Erythroblast (primary cell): ENCODE measurements around the gene VSX1.

Experiments used
- GATA1 ChIP-seq: IDR thresholded peaks from 2 replicates; pipeline ENCODE4 v1.6.1; 2011; ENCODE audit warnings: low read depth, mild to moderate bottlenecking, control low read depth, low read length, moderate library complexity
- POLR2A ChIP-seq: IDR thresholded peaks from 2 replicates; pipeline ENCODE4 v1.6.1; 2011; ENCODE audit warnings: mild to moderate bottlenecking, low read length

DNA sequence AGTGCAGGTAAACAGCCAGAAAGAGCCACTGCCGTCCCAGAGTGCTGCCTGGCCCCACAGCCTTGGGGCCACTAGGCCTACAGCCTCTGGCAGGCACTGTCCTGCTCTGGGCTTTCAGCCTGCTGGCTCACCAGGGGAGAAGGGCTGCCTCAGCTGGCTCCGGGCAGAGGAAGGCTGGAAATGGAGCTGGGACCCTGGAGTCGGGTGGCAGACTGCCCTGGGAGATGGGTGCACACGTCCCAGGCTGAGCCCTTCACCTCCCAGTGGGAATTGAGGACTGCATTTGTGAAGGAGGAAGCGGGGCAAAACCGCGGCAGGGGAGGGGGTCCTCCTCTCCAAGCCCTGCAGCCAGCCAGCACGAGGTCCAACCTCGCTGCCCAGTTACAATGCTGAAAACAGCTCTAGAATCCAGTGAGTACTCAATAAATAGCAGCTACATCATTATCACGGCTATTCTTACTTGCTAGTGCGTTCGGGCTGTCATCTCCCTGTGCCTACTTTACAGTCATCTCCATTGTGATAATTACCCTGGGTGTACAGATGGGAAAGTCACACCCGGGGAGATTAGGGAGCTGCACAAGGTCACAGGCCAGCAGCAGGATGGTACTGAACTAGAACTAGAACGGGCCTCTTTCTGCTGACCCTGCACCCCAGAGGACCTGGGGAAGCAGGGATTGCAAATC lies 37.1 kb downstream of the VSX1 start:
- TF ChIP-seq POLR2A (no peak), GATA1 (no peak)
